HK-2 (cell line): Measurements from ENCODE around the gene SCN1B.
A peak's percentile ranks its signal among the peaks of the same experiment; 100 is the strongest.

Source experiments
- DNase-seq: peaks from one replicate; pipeline ENCODE4 v3.0.0-alpha.2; 2018; ENCODE audit not compliant: unreplicated experiment

The SCN1B gene

DNA sequence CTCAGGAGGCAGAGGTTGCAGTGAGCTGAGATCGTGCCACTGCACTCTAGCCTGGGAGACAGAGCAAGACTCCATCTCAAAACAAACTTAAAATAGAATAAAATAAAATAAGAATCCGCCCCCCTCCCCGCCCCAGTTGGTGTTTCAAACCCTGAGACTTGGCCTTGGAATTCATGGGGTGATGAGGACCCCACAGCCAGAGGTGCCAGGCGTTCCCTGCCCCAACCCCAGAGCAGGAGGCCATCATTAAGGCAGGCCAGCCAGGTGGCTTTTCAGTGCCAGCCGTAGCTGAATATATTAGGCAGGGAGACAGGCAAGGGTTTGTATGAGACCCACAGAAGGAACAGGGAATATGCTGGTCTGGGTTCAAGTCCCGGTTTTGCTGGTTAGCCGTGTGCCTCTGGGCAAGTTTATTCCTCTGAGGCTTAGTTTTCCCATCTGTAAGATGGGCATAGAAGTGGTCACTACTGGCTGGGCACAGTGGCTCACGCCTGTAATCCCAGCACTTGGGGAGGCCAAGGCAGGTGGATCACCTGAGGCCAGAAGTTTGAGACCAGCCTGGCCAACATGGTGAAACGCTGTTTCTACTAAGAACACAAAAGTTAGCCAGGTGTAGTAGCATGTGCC is 23.5 kb downstream of the SCN1B start:
- DNase-seq, result no peak

DNA sequence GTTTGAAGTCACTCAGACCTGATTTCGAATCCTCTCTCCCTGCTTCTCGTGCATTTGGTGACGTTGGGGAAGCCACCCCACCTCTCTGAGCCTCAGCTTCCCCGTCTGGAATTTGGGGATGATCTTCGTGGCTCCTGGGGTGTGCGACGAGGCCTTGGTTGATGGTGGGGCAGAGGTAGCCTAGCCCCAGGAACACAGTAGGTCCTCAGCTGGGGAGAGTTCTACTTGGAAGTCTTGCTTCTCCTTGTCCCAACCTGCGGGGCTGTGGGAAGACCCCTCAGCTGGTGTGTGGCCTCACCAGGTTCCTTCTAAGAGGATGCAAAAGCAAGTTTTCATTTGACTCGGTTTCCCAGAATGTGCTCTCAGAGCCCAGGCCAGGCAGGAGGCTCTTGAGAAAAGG is 24.4 kb downstream of the SCN1B start:
- no peak for DNase-seq

DNA sequence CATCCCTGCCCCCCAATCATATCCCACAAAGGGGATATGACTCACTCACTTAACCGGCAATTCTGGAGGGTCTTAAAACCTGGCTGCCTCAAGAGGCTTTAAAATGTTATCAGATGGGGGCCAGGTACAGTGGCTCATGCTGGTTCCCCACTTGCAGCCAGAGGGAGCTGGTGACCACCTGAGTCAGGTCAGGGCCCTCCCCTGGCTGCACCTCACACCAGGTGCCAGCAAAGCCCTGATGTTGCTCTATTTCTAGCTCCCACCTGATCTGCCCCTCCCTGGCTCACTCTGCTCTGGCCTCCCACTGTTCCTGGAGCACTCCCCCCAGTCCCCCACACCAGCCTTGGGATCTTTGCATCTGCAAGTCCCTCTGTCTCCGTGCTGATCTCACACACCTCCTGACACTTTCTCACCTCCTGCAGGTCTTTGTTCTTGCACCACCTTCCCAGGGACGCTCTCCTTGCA is 25.5 kb downstream of the SCN1B start:
- no peak for DNase-seq

DNA sequence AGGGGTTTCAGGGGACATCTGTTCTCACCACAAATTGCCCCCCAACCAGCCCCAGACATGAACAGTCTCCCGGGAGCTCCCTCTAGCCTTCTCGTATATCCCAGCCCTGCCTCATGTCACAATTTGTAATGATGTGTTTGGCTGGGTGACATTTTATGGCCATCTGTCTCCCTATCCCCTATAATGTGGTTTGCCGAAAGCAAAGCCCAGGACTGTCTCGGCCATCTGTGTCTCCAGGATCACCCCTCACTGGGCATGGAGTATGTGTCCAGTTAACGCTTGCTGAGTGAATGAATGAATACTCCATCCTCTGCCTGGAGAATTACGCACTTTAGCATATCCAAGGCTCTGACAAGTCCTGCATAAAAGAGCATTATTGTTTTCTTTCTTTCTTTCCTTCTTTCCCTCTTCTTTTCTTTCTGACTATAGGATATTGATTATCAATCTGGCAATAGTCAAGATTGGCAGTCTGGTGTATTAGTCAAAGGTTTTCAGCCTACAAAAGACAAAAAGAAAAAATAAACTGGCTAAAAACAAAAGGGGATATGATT is 26.3 kb downstream of the SCN1B start:
- no peak for DNase-seq

DNA sequence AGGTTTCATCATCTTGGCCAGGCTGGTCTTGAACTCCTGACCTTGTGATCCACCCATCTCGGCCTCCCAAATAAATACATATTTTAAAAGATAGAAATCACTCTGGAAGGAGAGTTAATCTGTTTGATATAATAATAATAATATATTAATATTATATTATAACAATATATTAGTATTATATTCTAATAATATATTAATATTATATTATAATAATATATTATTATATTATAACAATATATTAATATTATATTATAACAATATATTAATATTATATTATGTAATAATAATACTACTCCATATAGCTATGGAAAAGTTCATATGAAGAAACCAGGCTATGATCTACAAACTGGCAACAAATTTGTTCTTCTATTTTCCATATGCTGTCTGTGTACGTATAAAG is 28.1 kb downstream of the SCN1B start:
- DNase-seq, result no peak

DNA sequence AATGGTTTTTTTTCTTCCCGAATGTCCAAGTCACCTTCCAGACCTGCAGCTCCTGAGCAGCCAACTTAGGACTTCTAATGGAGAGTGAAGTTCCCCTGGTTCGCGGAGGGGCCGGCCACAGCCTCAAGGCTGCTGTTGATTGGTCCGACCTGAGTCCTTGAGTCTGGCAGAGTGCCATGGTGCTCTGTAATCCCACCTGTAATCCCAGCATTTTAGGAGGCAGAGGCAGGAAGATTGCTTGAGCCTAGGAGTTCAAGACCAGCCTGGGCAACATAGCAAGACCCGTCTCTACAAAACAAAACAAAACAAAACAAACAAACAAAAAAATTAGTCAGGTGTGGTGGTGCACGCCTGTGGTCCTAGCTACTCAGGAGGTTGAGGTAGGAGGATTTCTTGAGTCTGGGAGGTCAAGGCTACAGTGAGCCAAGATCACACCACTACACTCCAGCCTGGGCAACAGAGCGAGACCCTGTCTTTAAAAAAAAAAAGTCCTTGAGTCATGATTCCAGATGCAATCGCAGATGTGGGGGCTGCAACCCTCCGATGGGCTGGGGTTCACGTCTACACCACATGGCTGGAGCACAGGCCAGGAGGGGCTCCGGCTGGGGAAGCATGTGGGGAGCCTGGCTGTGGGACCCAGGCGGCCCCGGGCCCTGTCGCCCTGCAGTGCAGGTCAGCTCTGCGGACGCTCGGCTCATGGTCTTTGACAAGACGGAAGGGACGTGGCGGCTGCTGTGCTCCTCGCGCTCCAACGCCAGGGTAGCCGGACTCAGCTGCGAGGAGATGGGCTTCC is 28.9 kb downstream of the SCN1B start:
- DNase-seq, result no peak

DNA sequence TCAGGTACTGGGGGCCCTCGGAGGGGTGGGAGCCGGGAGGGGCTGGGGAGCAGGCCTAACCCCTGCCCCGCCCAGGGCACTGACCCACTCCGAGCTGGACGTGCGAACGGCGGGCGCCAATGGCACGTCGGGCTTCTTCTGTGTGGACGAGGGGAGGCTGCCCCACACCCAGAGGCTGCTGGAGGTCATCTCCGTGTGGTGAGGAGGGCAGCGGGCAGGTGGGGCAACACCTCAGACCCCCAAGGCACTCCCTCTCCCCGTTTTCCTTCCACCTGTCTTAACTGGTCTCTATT is 29.5 kb downstream of the SCN1B start:
- DNase-seq, result no peak

DNA sequence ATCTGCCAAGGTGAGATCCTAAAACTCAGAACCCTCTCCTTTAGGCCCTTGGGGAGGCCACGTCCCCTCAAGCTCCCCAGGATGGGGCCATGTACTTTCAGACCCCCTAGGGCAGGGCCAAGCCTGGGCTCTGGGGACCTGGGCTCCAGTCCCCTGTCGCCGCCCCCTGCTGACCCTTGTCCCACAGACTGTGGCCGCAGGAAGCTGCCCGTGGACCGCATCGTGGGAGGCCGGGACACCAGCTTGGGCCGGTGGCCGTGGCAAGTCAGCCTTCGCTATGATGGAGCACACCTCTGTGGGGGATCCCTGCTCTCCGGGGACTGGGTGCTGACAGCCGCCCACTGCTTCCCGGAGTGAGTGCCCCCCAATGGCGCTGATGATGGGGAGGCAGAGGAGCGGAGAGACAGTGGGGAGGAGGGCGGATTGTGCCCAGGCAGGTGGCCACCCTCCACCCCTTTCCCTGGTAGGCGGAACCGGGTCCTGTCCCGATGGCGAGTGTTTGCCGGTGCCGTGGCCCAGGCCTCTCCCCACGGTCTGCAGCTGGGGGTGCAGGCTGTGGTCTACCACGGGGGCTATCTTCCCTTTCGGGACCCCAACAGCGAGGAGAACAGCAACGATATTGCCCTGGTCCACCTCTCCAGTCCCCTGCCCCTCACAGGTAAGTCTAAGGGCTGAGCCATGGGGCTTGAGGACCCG is 30.0 kb downstream of the SCN1B start:
- no peak for DNase-seq

DNA sequence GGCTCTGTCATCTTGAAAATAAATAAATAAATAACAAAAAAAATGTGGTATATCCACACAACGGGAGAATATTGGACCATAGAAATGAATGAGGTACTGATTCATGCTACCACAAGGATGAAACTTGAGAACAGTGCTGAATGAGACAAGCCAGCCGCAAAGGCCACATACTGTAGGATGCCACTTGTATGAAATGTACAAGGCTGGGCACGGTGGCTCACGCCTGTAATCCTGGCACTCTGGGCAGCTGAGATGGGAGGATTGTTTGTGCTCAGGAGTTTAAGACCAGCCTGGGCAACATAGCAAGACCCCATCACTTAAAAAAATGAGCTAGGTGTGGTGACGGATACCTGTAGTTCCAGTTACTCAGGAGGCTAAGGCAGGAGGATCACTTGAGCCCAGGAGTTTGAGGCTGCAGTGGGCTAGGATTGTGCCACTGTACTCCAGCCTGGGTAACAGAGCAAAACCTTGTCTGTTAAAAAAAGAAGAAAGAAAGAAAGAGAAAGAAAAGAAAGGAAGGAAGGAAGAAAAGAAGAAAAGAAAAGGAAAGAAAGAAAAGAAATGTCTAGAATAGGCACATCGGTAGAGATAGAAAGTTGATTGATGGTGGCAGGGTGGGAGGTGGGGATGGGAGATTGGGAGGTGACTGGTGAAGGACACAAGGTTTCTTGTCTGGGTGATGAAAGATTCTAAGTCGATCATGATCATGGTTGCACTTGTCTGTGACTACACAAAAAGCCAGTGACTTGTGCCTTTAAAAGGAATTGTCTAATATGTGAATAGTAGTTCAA is 31.5 kb downstream of the SCN1B start:
- no peak for DNase-seq

DNA sequence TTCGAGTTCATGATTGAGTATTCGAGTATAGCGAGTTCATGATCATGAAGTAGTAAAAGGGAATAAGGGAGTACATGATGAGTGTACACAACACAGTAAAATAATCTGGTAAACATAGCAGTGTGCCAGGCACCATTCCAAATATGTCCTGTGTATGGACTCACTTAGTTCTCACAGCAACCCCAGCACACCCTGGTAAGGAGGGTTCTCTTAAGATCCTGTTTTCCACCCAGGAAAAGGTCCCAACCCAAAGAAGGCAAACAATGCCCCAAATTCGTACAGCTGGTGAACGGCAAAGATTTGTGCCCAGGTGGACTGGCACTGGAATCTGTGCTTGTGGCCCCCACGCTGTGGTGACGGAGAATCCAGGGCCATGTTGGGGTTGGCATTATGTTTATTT is 32.7 kb downstream of the SCN1B start:
- no peak for DNase-seq

DNA sequence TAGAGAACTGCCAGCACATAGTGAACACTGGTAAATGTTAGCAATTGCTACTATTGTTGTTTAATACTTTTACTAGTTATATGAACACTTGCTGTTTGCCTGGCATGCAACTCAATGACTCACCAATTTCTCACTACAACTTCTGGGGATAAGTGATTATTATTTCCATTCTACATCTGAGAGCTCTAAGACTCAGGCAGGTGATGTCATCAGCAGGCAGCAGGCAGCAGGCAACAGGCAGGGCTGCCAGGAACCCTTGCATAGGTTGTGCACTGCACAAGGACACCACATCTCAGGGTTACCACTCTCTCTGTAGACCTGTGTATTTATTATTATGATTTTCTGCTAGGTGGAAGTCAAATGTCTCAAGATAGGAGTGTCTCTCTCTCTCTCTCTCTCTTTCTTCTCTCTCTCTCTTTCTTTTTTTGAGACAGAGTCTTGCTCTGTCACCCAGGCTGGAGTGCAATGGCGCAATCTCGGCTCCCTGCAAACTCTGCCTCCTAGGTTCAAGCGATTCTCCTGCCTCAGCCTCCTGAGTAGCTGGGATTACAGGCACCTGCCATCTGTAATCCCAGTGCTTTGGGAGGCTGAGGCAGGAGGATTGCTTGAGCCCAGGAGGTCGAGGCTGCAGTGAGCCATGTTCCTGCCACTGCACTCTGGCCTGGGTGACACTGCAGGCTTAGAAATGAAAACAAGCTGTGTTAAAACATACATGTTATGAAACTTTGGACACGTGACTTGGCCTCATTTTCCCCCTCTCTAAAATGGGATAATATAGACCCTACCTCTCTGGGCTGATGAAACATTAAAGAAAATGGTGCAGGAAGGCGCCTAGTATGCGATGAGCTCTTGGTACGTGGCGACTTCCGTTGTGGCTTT is 33.9 kb downstream of the SCN1B start:
- no peak for DNase-seq

DNA sequence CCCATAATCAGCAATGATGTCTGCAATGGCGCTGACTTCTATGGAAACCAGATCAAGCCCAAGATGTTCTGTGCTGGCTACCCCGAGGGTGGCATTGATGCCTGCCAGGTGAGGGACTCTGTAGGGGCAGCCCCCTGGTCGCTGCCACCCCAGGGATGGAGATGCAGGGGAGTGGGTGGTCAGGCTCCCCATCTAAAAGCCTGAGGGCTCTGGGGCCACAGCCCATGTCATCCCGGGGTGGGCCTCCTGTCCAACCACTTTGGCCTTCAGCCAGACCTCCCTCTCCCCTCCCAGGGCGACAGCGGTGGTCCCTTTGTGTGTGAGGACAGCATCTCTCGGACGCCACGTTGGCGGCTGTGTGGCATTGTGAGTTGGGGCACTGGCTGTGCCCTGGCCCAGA is 35.3 kb downstream of the SCN1B start:
- no peak for DNase-seq

DNA sequence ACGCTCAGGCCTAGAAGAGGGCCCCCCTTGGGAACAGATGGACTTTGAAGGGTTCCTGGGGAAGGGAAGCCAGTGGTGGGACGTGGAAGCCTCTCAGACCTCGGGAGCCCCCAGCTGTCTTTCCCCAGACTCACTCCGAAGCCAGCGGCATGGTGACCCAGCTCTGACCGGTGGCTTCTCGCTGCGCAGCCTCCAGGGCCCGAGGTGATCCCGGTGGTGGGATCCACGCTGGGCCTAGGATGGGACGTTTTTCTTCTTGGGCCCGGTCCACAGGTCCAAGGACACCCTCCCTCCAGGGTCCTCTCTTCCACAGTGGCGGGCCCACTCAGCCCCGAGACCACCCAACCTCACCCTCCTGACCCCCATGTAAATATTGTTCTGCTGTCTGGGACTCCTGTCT is 35.9 kb downstream of the SCN1B start:
- DNase-seq, result no peak

DNA sequence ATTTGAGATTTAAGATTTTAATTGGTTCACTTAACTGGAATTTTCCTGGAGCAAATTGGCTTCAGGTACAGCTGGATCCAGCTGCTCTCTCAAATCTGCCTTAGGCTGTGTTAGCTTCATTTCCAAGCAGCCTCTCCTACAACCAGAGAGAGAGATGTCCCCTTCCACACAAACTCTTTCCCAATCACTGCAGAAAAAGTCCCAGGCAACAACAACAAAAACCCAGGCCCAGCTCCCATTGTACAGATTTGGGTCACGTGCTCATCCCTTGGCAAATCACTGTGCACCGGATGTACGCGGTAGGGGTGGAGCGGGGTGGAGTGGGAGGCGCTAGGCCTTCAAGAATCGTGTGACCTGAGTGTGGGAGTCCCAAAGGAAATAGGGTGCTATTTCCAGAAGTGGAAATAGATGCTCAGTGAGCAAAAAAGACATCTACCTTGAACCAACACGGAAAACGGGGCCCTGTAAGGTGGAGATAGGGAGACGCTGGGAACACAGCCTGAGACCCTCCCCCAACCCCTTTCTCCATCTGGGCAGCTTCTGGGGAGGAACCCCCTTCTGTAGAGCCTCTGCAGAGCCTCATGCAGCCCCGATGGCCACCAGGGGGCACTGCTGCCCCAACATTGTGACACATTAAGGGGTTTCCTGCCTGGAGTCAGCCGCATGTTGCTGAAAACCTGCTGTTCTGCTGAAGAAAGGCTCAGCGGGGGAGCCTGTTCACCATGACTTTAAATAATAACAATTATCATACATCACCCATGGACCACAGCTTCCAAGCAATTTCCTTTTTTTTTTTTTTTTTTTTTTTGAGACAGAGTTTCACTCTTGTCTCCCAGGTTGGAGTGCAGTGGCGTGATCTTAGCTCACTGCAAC is 36.7 kb downstream of the SCN1B start:
- DNase-seq, result peak; percentile 74

DNA sequence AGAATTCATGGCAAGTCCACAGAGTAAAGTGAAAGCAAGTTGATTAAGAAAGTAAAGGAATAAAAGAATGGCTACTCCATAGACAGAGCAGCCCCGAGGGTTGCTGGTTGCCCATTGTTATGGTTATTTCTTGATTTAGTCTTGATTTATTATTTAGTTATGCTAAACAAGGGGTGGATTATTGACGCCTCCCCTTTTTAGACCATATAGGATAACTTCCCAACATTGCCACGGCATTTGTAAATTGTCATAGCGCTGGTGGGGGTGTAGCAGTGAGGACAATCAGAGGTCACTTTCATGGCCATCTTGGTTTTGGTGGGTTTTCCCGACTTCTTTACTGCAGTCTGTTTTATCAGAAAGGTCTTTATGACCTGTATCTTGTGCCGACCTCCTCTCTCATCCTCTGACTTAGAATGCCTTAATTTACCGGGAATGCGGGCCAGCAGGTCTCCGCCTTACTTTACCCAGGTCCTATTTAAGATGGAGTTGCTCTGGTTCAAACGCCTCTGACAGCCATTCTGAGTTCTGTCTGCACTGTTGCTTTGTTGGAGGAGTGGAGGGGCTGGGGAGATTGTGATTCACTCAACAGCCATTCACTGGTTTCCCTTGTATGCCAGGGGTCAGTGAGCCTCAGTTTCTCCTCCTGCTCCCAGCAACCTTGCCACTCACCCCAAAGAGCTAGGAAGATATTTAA is 38.8 kb downstream of the SCN1B start:
- DNase-seq, result no peak

DNA sequence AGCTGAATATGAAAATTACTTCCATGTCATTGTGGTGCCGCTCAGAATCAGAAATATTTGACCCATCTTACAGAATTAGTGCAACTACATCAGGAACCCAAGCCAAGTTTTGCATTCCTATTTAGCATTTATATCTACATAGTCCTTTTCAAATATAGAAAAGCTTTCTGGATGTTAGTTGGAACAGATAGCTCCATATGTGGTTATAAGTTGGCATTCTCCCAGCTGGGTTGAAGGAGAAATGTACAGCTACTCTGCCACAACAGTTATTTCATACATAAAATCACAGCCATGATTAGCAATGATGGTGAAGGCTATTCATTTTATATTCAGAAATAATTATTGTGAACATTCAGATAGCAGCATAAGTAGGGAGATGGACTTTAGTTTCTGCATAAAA is 39.4 kb downstream of the SCN1B start:
- DNase-seq, result no peak

DNA sequence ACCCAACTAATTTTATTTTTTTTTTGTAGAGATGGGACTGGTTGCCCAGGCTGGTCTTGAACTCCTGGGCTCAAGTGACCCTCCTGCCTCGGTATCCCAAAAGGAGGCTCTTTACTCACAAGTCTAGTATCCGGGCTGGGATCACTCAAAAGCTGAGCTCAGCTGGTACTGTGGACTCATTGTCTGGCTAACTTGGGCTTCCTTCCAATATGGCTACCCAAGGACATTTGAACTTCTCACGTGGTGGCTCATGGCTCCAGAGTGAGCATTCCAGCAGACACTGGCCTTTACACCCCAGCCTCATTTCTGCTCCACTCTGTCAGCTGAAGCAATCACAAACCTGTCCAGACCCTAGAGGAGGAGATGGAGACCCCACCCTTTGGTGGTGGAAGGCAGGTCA is 40.2 kb downstream of the SCN1B start:
- DNase-seq, result no peak

DNA sequence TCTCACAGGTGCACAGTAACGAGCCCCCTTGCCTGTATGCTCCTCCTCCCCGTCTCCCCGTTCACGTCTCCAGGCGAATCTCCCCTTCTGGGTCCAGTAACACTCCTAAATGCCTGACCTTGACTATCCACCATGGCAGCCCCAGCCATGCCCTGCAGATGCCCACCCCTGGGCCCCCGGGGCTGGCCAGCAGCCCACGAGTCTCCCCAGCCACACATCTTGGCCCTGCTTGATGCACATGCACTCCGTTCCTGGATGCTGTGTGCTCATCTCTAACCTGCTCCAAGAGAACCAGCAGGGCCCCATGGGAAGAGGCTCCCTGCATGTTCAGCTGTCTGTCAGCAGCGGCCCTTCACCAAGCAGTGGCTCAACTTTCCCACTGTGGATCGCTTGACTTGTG is 43.2 kb downstream of the SCN1B start:
- DNase-seq, result no peak

DNA sequence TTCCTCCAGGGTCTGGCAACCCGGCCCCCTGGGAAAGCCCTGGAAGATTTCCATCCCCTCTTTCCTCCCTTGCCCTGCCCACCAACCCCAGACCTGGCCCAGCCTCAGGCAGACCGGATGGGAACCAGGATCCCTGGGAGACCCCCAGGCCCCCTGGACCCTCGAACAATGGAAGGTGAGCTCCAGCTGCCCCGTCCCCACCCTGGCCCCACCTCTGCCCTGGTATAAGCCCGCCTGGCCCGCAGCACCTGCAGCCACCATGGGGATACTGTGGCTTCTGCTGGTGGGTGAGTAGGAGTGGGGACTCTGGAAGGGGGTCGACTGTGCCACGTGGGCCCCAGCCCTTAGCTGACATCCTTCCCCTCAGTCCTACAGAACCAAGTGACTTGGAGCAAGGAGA is 43.7 kb downstream of the SCN1B start:
- no peak for DNase-seq
